Skeletal muscle cell (primary cell): Measurements from ENCODE around the gene CACNA2D3.

ENCODE experiments used
- DNase-seq: peaks from one replicate; pipeline ENCODE4 v3.0.0-alpha.2; 2010; ENCODE audit warnings: low read depth
- H3K4me3 ChIP-seq: 2 replicates; pipeline ENCODE4 v1.5.1; 2011; ENCODE audit warnings: low read depth, mild to moderate bottlenecking, control low read depth, low read length, moderate library complexity

CACNA2D3 gene

DNA sequence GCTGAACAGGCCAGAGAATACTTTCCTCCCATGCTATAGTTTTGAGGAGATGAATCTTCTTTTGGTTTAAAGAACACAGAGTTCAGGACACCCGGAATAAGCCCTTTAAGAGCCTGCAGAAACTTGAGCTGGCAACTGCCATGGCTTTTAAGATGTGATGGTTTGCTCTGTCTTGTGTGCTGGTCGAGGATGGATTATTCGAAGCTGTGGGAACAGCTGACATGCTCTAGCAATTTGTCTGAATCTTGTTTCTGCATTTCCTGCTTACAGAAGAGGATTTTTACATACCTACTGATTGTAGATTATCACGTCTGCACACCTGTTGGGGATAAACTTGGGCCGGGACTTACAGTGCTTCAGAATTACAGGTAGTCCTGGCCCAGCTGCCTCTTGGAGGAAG lies 408.6 kb downstream of the CACNA2D3 start:
- H3K4me3 ChIP-seq: no peak overlapping the region
- no peak for DNase-seq

DNA sequence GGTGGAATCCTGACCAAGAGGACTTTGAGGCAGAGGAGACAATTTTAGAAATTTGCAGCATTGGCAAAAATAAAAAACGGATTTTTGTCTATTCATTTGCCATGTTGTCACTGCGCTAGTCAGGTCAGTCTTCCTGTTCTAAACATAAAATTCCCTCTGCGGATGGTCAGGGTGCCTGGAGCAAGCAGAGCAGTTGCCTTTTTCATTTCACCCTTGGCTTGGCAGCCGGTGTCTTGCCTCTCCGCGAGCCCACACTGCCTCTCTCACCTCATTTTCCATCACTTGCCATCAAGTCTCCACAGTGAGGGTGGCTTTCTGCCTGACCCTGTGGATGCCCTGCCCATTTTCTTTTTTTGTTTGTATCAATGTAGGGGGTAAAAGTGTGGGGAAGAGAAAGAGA lies 409.4 kb downstream of the CACNA2D3 start:
- H3K4me3 ChIP-seq: no peak overlapping the region
- DNase-seq: no peak

- no peak for DNase-seq
- no peak overlapping the region for H3K4me3 ChIP-seq
These were observed 411.5 kb downstream of the CACNA2D3 start for GRCh38 chr3:54533856-54534255.

DNA sequence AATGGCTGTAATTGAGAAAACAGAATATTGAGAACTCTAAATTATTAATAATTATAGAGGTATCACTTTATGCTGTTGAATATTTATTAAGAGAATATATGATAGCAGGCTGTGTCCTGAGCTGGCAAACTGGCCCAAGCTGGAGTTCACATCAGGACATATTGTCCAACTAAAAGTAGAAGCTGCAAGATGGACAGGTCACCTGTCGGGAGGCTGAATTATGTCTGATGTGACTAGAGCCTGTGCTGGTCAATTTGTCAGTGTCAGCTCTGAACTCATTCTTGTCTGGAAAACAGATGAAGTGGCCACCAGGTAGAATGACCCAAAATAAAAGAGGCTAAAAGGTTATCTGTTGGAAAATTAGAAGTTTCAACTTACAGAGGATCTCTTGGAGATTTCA lies 413.3 kb downstream of the CACNA2D3 start:
- H3K4me3 ChIP-seq: no peak overlapping the region
- no peak for DNase-seq

GRCh38 chr3:54536450-54536849 lies 414.1 kb downstream of the CACNA2D3 start:
- no peak for DNase-seq

DNA sequence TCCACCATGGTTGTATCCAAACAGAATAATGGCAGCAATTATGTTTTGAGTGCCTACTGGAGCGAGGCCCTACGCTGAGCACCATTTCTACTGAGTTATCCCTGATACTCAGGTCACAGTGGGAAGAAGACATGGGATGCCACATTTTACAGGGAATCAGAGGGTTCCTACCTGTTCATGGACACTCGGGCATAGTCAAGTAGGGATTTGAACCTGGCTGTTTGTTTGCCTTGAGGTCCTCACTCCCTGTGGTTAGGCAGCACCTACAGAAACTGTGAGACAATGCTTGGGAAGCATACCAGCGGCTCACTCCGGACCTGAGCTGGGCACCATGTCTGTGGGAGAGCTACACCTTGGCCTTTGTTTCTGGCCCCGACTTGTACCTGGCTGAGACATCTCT lies 415.2 kb downstream of the CACNA2D3 start:
- H3K4me3 ChIP-seq: no peak overlapping the region
- DNase-seq: no peak

More at GRCh38 chr3:54536450-54536849, 414.1 kb downstream of the CACNA2D3 start:
- H3K4me3 ChIP-seq: no peak overlapping the region

- H3K4me3 ChIP-seq: no peak overlapping the region
- no peak for DNase-seq
These were observed 416.0 kb downstream of the CACNA2D3 start for GRCh38 chr3:54538346-54538745.

- H3K4me3 ChIP-seq: no peak overlapping the region
- DNase-seq: no peak
These were observed 419.0 kb downstream of the CACNA2D3 start for GRCh38 chr3:54541369-54541768.

GRCh38 chr3:54543446-54543845 lies 421.1 kb downstream of the CACNA2D3 start:
- no peak overlapping the region for H3K4me3 ChIP-seq
- DNase-seq: no peak

DNA sequence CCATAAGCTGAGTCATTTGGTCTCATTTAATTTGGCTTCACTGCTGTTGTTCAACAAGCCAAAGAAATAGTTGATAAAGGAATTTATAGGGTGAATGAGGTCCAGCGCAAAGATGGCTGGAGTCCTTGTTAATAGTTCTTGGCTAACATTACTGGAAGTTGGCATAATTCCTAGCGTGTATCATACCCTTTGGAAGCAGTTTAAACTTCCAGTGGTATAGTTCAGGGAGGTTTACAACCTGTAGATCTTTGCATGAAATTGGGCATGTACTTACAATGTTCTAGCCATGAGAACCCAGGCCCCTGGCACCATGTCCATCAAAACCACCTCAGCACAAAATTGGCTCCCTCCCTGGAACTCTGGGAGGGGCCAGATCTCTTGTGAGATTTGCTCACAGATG lies 424.7 kb downstream of the CACNA2D3 start:
- DNase-seq: no peak
- H3K4me3 ChIP-seq: no peak overlapping the region

DNA sequence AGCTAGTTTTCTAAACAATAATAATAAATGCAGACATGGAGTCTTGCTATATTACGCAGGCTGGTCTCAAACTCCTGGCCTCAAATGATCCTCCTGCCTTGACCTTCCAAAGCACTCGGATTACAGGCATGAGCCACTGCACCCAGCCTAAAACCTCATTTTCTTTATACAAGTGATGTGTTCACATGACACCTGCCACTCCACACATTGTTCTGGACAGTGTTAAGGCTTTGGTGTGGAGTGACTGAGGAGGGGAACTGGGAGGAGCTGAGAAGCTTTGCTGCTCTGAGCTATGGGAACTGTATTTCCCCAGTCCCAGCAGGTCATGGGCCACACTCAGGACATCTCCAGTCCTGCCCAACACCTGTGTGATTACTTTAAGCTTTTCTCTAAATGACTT lies 425.5 kb downstream of the CACNA2D3 start:
- no peak overlapping the region for H3K4me3 ChIP-seq
- DNase-seq: no peak

DNA sequence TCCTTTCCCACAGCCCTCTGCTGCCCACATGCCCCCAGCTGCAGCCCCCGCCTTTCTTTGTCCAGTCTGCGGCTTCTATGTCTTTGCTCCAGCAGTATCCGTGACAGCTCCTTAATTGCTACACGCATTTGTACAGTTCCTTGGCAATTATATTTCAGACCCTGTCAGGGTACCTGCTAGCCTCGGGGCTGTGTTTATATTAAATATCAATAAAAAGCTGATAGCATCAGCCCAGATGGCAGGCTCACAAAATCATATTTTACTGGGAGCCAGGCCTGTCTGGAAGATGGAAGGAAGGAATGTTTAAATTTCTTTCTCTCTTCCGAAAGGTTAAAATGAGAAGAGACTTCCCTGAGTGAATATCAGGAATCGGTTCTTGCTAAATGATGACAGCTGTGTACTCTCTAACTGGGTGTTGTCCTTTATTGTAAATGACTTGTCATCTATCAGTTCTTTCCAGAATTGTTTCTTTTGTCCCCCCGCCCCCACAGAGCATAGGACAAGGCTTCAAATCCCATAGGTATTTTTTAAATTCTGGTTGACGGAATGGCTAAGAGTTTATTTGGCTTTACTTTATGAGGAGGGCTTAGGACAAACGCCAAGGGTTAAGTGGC lies 427.4 kb downstream of the CACNA2D3 start:
- no peak for DNase-seq
- H3K4me3 ChIP-seq: no peak overlapping the region

DNA sequence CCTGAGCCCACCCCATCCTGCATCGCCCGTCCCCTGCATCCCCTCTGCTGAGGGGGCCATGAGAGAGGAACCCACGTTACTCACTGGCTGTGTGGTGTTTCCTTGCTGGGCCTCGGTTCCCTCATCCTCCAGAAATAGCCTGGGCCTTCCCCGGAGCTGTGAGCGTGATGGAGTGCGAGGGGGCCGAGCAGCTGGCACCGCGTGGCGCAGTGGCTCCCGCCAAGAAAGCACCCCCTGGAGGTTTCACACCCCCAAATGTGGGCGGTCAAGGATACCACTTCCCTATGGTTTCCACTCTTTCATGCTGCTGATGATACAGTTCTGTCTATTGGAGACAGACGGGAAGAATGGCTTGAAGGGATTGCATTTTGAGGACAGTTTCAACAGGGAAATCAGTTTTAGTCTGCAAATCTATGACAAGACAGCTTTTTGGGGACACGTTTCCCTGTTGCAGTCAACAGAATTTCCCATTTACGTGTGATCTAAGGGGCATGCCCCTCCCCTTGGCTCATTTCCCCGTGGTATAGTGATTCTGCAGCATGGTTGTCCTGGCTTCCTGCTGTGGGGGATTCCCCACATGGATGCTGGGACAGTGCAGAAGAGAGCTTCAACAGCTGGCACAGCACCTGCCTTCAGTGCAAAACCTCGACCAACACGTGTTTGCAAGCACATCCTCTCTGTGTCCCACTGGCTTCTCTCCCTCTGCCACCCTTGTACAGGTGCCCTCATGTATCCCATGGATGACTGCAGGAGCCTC lies 428.0 kb downstream of the CACNA2D3 start:
- H3K4me3 ChIP-seq: no peak overlapping the region

DNA sequence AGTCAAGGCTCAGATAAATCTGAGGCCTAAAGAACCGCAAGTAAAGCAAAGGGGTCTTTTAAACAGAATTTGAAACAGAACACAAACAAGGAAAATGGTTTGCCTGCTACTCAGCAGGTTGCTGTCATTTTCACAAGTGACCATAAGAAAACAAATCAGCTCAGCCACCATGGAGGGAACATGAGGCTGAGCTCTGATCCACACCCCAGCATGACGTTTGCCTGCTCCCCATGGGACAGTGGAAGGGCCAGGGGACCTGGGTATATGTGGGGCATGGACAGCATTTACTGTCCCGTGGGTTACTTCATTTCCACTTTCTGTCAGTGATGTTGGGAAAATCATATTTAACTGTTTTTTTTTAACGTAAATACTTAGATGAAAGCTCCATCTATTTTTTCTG lies 434.3 kb downstream of the CACNA2D3 start:
- no peak for DNase-seq
- H3K4me3 ChIP-seq: no peak overlapping the region

More for the DNA sequence above, 428.0 kb downstream of the CACNA2D3 start:
- no peak for DNase-seq

GRCh38 chr3:54557538-54558428 lies 435.4 kb downstream of the CACNA2D3 start:
- H3K4me3 ChIP-seq: no peak overlapping the region
- DNase-seq: no peak

DNA sequence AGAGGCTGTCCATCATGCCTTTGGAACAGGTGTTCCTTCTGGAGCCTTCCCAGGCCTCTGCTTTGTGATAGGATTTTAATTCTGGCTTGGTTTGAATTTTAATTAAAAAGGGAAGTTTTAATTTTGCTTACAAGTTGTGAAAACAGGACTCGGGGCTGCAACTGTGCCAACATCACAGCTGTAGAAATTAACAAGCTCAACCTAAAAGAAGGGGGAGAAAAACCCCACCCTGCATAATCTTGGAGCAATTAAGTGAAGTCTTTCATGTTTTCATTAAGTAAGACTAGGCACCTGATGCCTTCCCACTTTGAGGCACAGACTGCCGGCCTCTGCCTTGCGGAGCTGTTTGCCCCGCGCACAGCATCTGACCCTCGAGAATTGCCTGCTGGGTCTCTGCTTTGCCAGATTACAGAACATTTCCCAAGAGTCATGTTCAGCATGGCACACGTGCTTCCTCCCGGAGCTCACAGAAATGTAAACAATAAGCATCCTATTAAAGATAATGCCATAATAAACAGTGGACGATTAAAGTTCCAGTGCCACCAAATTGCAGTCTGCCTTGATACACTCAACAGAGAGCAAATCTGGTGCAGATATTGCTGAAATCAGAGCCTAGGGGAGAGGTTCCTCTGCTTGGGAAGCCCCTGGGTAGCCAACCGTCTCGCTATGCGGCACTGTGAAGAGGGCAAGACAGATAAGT lies 441.3 kb downstream of the CACNA2D3 start:
- H3K4me3 ChIP-seq: no peak overlapping the region
- DNase-seq: no peak

DNA sequence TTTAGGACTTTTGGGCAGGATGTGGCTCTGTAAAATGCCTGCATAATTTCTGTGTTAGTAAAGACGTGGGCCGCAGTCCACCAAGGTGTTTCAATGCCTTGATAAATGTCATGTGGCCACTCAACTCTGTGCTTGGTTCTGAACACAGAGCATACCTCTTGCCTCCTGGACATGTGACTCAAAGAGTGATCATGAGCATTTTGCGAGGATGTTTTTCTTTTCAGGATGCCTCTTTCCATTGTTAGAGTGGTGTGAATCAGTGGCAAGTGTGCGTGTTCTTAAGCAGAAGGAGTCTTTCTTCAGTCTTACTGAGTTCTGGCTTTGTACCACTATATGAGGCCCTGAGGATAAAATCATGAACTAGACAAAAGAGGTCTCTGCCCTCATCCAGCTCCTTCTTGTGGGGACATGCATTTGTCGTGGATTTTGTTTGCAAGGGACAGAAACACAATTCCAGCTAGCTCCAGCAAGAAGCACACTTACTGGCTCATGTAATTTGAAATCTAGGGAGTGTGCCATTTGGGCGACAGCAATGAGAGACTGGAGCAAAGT lies 442.1 kb downstream of the CACNA2D3 start:
- DNase-seq: no peak
- no peak overlapping the region for H3K4me3 ChIP-seq

- DNase-seq: no peak
- H3K4me3 ChIP-seq: no peak overlapping the region
These were observed 443.6 kb downstream of the CACNA2D3 start for GRCh38 chr3:54565956-54566355.

GRCh38 chr3:54567949-54568348 lies 445.6 kb downstream of the CACNA2D3 start:
- no peak overlapping the region for H3K4me3 ChIP-seq
- no peak for DNase-seq
